Kidney epithelial cell (primary cell): ENCODE measurements around the gene DNER. TPM values are rescaled to one million over a fixed set of nuclear protein-coding genes. Genes with fewer than 3 reads are reported as not detected.

ENCODE experiments used
- DNase-seq: peaks from one replicate; pipeline ENCODE4 v3.0.0-alpha.2; 2010; ENCODE audit warnings: low read depth
- H3K27me3 ChIP-seq: 2 replicates; pipeline ENCODE4 v1.6.0; 2011; ENCODE audit warnings: low read length; ENCODE audit not compliant: control insufficient read depth, insufficient read depth
- H3K36me3 ChIP-seq: 2 replicates; pipeline ENCODE4 v1.5.1; 2011; ENCODE audit warnings: low read length; ENCODE audit not compliant: control insufficient read depth, insufficient read depth
- H3K4me3 ChIP-seq: 2 replicates; pipeline ENCODE4 v1.5.1; 2011; ENCODE audit warnings: low read depth, mild to moderate bottlenecking, control low read depth, low read length
- total RNA-seq: library from RNA; depleted of rRNA; stranded (reverse); fragments of >200 nt; gene quantifications from 2 replicates; pipeline ENCODE4 v1.2.3, GENCODE V29; 2015
- TF ChIP-seq, protein P1 (sequence below): IDR thresholded peaks from 2 replicates; pipeline ENCODE4 v1.5.1; 2011; ENCODE audit warnings: mild to moderate bottlenecking, moderate library complexity, low read length, control low read depth, inconsistent platforms; ENCODE audit not compliant: insufficient read depth, poor library complexity, severe bottlenecking

Gene DNER
- total RNA-seq, 1 donor from 2014 or later, result 5.5 TPM

DNA sequence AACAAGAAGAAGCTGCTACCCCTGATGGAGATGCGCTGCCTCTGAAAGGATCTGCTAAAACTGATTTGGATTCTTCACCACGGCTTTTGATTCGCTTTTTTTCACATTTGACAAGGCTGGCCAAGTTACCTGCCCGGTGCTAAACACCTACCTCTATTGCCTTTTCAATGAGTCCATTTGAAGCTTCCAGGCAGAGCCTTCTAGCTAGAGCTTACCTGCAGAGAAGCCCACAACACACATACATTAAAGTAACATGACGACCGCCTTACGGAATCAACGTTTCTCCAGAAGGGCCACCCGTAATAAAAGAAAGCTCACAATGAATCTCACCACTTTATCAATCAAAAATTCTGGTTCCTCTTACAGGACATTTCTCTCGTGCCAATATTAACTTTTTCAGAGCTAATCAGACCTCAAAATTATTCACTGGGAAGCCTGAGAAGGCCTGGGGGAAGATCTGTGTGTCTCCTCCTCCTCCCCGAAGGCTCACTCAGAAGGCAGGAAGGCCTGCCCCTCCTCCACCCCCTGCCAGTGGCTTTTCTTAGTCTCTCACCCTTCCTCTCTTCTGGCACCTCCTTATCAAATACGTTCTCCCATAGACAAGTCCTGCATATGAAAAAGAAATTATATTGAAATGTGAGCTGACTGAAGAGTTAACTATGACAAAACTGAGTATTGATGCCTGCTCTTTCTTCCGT, 171.0 kb downstream of the DNER start:
- no peak for DNase-seq
- Histone ChIP-seq H3K27me3 (no peaks in the 10 kb centered on the region), H3K36me3 (no peaks in the 10 kb centered on the region), H3K4me3 (no peak overlapping the region)
- TF ChIP-seq, protein P1, sequence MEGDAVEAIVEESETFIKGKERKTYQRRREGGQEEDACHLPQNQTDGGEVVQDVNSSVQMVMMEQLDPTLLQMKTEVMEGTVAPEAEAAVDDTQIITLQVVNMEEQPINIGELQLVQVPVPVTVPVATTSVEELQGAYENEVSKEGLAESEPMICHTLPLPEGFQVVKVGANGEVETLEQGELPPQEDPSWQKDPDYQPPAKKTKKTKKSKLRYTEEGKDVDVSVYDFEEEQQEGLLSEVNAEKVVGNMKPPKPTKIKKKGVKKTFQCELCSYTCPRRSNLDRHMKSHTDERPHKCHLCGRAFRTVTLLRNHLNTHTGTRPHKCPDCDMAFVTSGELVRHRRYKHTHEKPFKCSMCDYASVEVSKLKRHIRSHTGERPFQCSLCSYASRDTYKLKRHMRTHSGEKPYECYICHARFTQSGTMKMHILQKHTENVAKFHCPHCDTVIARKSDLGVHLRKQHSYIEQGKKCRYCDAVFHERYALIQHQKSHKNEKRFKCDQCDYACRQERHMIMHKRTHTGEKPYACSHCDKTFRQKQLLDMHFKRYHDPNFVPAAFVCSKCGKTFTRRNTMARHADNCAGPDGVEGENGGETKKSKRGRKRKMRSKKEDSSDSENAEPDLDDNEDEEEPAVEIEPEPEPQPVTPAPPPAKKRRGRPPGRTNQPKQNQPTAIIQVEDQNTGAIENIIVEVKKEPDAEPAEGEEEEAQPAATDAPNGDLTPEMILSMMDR, result no peak

DNA sequence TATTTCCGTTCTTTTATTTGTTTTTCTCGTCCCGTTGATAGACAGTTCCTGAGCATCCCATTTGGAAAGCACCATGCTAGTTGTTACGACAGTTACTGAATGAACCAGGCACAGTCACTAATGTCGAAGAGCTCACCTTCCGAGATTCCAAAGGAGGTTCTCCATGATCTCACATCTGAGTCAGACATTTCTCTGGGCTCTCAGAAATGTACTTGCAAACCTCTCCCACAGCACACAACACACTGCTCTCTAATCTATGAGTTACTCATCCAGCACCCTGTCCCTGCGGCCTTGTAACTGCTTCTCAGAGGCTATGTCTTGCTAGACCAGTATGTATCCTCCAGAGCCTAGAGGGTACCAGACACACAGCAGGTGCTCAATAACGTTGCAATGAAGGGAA, 174.7 kb downstream of the DNER start:
- H3K4me3 ChIP-seq, result no peak overlapping the region
- DNase-seq, result no peak
- TF ChIP-seq, protein P1, result no peak
- no peaks in the 10 kb centered on the region for H3K27me3 ChIP-seq
- no peaks in the 10 kb centered on the region for H3K36me3 ChIP-seq

DNA sequence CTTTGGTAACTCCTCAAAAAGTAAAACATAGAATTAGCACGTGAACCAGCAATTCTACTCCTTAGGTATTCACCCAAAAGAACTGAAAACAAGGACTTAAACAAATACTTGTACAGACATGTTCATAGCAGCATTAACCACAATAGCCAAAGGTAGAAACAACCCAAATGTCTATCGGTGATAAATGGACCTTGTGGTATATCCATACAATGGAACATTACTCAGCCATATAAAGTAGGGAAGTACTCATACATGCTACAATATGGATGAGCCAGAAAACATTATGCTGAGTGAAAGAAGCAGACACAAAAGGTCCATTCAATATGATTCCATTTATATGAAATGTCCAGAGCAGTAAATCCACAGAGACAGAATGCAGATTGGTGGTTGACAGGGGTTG, 182.8 kb downstream of the DNER start:
- DNase-seq, result no peak
- H3K27me3 ChIP-seq, result no peaks in the 10 kb centered on the region

DNA sequence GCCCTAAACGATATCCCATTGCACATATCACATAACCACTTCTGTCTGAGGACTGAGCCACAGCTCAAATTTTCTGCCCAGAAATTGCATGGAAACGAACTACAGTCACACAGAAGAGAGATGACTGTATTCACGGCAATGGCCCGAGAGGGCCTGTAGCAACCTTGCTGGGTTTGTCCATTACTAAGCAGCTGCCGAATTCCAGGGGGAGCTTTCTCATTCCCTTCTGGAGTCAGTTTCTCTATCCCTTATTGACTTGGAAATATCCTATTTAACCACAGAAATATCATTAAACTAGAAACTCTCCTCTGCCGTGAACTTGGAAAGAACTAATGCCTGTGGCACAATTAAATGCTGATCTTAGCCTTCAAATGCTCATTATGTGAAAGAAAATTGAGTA, 183.9 kb downstream of the DNER start:
- no peaks in the 10 kb centered on the region for H3K27me3 ChIP-seq
- TF ChIP-seq, protein P1, result no peak
- DNase-seq, result no peak

More for the DNA sequence above, 182.8 kb downstream of the DNER start:
- no peaks in the 10 kb centered on the region for H3K36me3 ChIP-seq
- no peak overlapping the region for H3K4me3 ChIP-seq
- TF ChIP-seq, protein P1, result no peak

DNA sequence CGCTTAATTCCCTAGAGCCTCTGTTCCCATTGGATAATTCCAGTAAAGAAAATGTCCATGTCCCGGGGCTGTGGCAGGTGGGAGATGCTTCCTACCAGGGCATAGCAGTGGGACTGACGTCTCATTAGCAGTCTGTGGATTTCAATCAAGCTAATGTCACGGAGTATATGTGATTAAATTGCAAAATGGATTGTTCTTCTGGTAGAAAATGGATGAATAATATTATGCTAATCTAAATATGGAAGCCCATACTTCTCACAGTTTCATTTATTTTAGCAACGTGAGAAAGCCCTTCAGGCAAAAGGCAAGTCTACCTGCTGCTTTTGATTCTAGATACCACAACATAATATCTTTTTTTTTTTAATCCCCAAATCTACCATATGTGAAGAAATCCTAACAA, 185.5 kb downstream of the DNER start:
- TF ChIP-seq, protein P1, result no peak
- no peak for DNase-seq
- Histone ChIP-seq H3K4me3 (no peak overlapping the region), H3K27me3 (no peaks in the 10 kb centered on the region), H3K36me3 (no peaks in the 10 kb centered on the region)

More for the DNA sequence above, 183.9 kb downstream of the DNER start:
- Histone ChIP-seq H3K36me3 (no peaks in the 10 kb centered on the region), H3K4me3 (no peak overlapping the region)

DNA sequence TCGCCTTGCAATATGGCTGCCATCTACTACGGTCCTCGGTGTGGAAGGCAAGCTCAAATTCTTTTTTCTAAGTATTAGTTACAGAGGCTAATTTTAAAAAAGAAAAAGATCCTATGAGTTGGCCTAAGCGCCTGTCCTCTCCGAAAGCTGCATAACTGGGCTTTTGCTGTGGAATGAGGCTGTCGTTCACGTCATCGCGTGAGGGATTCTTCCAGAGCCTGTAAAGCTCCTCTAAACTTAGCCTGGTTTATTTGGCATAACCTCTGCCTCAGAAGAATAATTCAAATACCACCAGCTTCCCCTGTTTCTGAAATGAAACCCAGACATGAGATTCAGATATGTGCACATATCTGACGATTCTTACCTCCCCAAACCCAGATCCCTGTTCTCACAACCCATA, 187.4 kb downstream of the DNER start:
- Histone ChIP-seq H3K27me3 (no peaks in the 10 kb centered on the region), H3K36me3 (no peaks in the 10 kb centered on the region), H3K4me3 (no peak overlapping the region)
- DNase-seq, result no peak
- TF ChIP-seq, protein P1, result no peak
